Nephron (organoid): Measurements from ENCODE around the gene CSAD.

Source experiments
- H3K27ac Mint-ChIP-seq, 3 experiments: 2 replicates each; pipeline ENCODE4 v1.8.0; 2020; ENCODE audit warnings: mixed read lengths in 3 of 3, mild to moderate bottlenecking in 2 of 3, moderate library complexity in 1 of 3
- H3K27me3 Mint-ChIP-seq: 2 replicates; pipeline ENCODE4 v1.8.0; 2021; ENCODE audit warnings: low read depth, mild to moderate bottlenecking, moderate library complexity, mixed read lengths
- H3K36me3 Mint-ChIP-seq: 2 replicates; pipeline ENCODE4 v1.8.0; 2020; ENCODE audit warnings: low read depth, mixed read lengths
- H3K4me1 Mint-ChIP-seq: 2 replicates; pipeline ENCODE4 v1.8.0; 2020; ENCODE audit warnings: mixed read lengths
- H3K4me3 Mint-ChIP-seq, 3 experiments: 2 replicates each; pipeline ENCODE4 v1.8.0; 2020; ENCODE audit warnings: mild to moderate bottlenecking in 3 of 3, mixed read lengths in 3 of 3, moderate library complexity in 2 of 3
- H3K9me3 Mint-ChIP-seq: 2 replicates; pipeline ENCODE4 v1.8.0; 2020; ENCODE audit warnings: mixed read lengths
- TF ChIP-seq, protein P1 (sequence below), 3 experiments: fragments of 200-600 bp; sonication (generic); IDR thresholded peaks; one replicate each; pipeline ENCODE4 v1.5.0; 2021; ENCODE audit warnings: antibody characterized with exemption in 3 of 3; ENCODE audit not compliant: unreplicated experiment in 3 of 3

The CSAD gene

GRCh38 chr12:53159195-53159839, 21.4 kb downstream of the CSAD start:
- Mint-ChIP-seq H3K27ac (no peak overlapping the region), H3K4me1 (no peaks in the 10 kb centered on the region), H3K27me3 (no peaks in the 10 kb centered on the region), H3K36me3 (peaks cover 13% of the 10 kb centered on the region), H3K4me3 (no peak overlapping the region), H3K9me3 (no peaks in the 10 kb centered on the region)
- TF ChIP-seq, protein P1, sequence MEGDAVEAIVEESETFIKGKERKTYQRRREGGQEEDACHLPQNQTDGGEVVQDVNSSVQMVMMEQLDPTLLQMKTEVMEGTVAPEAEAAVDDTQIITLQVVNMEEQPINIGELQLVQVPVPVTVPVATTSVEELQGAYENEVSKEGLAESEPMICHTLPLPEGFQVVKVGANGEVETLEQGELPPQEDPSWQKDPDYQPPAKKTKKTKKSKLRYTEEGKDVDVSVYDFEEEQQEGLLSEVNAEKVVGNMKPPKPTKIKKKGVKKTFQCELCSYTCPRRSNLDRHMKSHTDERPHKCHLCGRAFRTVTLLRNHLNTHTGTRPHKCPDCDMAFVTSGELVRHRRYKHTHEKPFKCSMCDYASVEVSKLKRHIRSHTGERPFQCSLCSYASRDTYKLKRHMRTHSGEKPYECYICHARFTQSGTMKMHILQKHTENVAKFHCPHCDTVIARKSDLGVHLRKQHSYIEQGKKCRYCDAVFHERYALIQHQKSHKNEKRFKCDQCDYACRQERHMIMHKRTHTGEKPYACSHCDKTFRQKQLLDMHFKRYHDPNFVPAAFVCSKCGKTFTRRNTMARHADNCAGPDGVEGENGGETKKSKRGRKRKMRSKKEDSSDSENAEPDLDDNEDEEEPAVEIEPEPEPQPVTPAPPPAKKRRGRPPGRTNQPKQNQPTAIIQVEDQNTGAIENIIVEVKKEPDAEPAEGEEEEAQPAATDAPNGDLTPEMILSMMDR (IDR thresholded peaks at IDR 0.05; ENCODE audit: unreplicated experiment in 3 of 3) = peak; percentile 92 to 94 (median 94)

DNA sequence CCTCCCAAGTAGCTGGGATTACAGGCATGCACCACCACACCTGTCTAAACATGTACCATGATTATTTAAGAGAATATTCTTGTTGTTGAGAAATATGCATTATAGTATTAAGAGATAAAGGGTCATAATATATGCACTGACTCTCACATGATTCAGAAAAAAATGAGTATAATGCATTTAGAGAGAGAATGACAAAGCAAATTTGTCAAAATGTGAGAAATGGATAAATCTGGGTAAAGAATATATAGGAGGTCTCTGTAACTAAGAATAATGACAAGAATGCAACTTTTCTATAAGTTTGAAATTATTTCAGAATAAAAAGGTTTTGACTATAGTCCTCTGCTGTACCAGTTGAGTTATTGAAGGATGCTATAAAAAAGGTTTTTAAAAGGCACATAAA, 28.3 kb downstream of the CSAD start:
- no peaks in the 10 kb centered on the region for H3K9me3 Mint-ChIP-seq
- peaks cover 4% of the 10 kb centered on the region for H3K36me3 Mint-ChIP-seq
- no peak overlapping the region for H3K27ac Mint-ChIP-seq
- H3K4me1 Mint-ChIP-seq = no peaks in the 10 kb centered on the region
- TF ChIP-seq, protein P1 (IDR thresholded peaks at IDR 0.05; ENCODE audit: unreplicated experiment in 3 of 3) = no peak
- H3K27me3 Mint-ChIP-seq = peaks cover 4% of the 10 kb centered on the region
- no peak overlapping the region for H3K4me3 Mint-ChIP-seq

DNA sequence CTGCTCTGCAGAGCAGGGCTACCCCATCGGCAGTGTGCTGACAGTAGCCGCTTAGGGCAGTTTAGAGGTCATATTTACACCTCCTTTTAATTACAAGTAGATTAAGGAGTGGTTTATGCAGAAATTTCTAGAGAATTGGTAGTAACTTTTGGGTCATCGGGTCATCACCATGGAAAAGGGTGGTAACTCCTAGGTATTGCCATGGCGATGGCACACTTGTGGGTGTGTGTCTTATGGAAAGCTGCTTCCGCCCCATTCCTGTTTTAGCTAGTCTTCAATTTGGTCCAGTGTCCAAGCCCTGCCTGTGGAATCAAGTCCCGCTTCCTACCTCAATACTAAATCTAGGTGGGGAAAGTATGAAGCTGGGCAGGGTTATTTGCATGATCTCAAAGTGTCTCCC, 29.7 kb downstream of the CSAD start:
- peaks cover 4% of the 10 kb centered on the region for H3K27me3 Mint-ChIP-seq
- no peaks in the 10 kb centered on the region for H3K9me3 Mint-ChIP-seq
- TF ChIP-seq, protein P1 (IDR thresholded peaks at IDR 0.05; ENCODE audit: unreplicated experiment in 3 of 3) = no peak
- H3K27ac Mint-ChIP-seq = peak overlapping the region in 1 of 3 experiments; percentile 18
- peaks cover 4% of the 10 kb centered on the region for H3K36me3 Mint-ChIP-seq
- no peaks in the 10 kb centered on the region for H3K4me1 Mint-ChIP-seq
- no peak overlapping the region for H3K4me3 Mint-ChIP-seq

DNA sequence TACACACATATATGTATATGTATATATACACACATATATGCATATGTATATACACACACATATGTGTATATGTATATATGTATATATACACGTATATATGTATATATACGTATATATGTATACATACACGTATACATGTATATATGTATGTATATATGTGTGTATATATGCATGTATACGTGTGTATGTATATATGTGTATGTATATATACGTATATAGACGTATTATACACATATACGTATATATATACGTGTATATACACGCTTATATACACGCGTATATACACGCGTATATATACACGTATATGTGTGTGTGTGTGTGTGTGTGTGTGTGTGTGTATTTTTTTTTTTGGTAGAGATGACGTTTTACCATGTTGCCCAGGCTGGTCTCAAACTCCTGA, 33.1 kb downstream of the CSAD start:
- no peak overlapping the region for H3K27ac Mint-ChIP-seq
- no peaks in the 10 kb centered on the region for H3K36me3 Mint-ChIP-seq
- H3K27me3 Mint-ChIP-seq = no peaks in the 10 kb centered on the region
- no peaks in the 10 kb centered on the region for H3K4me1 Mint-ChIP-seq
- TF ChIP-seq, protein P1 (IDR thresholded peaks at IDR 0.05; ENCODE audit: unreplicated experiment in 3 of 3) = no peak
- H3K9me3 Mint-ChIP-seq = no peaks in the 10 kb centered on the region
- no peak overlapping the region for H3K4me3 Mint-ChIP-seq

DNA sequence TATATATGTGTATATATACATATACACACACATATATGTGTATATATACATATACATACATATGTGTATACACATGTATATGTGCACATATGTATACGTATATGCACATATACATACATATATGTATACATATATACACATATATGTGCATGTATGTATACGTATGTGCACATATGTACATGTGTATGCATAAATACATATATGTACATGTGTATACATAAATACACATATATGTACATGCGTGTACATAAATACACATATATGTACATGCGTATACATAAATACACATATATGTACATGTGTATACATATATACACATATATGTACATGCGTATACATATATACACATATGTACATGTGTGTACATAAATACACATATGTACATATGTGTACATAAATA, 33.5 kb downstream of the CSAD start:
- Mint-ChIP-seq H3K27ac (no peak overlapping the region), H3K9me3 (no peaks in the 10 kb centered on the region), H3K27me3 (no peaks in the 10 kb centered on the region), H3K4me1 (no peaks in the 10 kb centered on the region), H3K36me3 (no peaks in the 10 kb centered on the region), H3K4me3 (no peak overlapping the region)
- TF ChIP-seq, protein P1 (IDR thresholded peaks at IDR 0.05; ENCODE audit: unreplicated experiment in 3 of 3) = no peak
